Left ventricle myocardium superior (tissue), 1 donor: Measurements from ENCODE around the gene UNC93B1. TPM values are rescaled to one million over a fixed set of nuclear protein-coding genes. Genes with fewer than 3 reads are reported as not detected.

ENCODE experiments used
- ATAC-seq: fragments of 200-7000 bp; cut with Tn5 transposase; one replicate; pipeline ENCODE4 v1.9.1; 2020; ENCODE audit warnings: mild to moderate bottlenecking, moderate library complexity
- DNase-seq: peaks from one replicate; pipeline ENCODE4 v3.0.0-alpha.2; 2020
- intact Hi-C: fragments of 100-400 bp; cut with micrococcal nuclease; formaldehyde crosslinking; loops from one replicate; pipeline ENCODE4 v1.11.0; 2022
- total RNA-seq: library from RNA; stranded (reverse); fragmentation: NEBNext Ultra II Directional; extraction: Animal tissue kit (Norgen Biotek cat#: 25700); gene quantifications from one replicate; pipeline ENCODE4 v1.2.1, GENCODE V29; 2021
- donor health status: DM: no; HTN: yes; CAD: no; lungs with severe emphysema.

The UNC93B1 gene
- total RNA-seq, 1 donor from 2014 or later = 7.6 TPM

- intact Hi-C loops = no loop called here
- DNase-seq = no peak
- no peak for ATAC-seq
These were observed 25.1 kb upstream of the UNC93B1 start for GRCh38 chr11:68028802-68029545.

DNA sequence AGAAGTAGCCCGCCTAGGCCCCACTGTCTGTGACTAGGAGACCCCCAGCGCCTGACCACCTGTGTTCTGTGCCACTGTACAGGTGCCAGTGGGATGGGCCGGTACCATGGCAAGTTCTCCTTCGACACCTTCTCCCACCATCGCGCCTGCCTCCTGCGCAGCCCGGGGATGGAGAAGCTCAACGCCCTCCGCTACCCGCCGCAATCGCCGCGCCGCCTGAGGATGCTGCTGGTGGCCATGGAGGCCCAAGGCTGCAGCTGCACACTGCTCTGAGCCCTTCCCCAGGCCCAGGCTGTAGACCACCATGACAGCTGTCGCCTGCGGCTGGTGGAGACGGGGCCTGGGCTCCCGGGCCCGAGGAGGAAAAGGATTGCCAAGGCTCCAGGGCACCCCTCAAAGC, 23.8 kb upstream of the UNC93B1 start:
- DNase-seq (no peak), ATAC-seq (no peak)
- intact Hi-C loops = no loop called here

DNA sequence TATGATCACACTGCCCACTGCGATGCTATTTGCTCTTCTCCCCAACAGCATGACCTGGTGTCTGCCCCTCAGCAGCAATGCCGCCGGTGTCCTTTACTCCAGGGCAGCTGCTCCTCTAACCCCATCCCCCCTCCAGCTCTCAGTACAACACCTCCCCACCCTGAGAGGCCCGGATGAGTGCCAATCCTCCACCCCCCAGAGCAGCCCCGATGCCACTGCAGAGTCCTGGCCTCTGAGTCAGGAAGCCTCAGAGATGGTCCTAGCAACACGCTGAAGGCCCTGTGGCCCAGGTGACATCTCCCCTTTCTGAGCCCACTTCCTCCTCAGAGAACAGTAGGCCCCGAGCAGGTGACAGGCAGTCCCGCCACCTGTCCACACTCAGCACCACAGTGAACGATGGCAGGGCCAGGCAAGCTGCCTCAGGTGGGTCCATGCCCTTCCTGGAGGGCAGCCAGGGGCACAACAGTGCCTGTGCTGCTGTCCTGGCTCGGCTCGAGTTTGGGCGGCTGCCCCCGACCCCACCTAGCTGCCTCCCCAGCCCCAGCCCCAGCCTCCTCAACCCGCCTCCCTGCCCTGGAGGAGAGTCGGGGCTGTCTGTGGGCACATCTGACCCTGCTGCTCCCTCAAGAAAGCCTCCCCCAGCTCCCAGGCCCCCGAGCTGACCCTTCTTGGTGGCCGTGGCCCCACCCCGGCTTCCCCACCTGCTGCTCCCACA, 22.7 kb upstream of the UNC93B1 start:
- DNase-seq (no peak), ATAC-seq (no peak)
- intact Hi-C loops = no loop called here

GRCh38 chr11:68025047-68025446, 21.1 kb upstream of the UNC93B1 start:
- no peak for ATAC-seq
- no peak for DNase-seq
- intact Hi-C loops = no loop called here

- no peak for DNase-seq
- intact Hi-C loops = no loop called here
- no peak for ATAC-seq
These were observed 20.6 kb upstream of the UNC93B1 start for GRCh38 chr11:68024508-68024907.

GRCh38 chr11:68022531-68022930, 18.6 kb upstream of the UNC93B1 start:
- no peak for ATAC-seq
- intact Hi-C loops = no loop called here
- DNase-seq = no peak

GRCh38 chr11:68021167-68021787, 17.4 kb upstream of the UNC93B1 start:
- ATAC-seq (peak; percentile 17), DNase-seq (no peak)
- intact Hi-C loops = no loop called here

DNA sequence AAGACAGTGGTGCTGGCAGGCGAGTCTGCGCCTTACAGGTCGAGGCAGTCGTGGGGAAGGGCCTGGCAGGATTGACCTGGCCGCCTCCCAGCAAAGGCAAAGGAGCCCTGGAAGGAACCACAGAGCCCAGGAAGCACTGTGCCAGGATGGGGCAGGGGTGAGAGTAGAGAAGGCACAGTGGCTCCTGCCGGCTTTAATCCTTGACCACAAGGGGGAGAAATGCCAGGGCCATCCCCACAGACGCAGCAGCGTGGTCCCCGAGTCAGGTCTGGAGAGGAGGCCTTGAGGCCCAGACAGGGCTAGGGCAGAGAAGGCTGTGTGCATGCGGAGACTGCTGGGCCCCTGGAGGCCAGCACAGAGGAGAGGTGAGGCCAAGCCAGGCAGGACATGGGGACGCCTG, 16.7 kb upstream of the UNC93B1 start:
- ATAC-seq (peak; percentile 15), DNase-seq (no peak)
- intact Hi-C loops = no loop called here

DNA sequence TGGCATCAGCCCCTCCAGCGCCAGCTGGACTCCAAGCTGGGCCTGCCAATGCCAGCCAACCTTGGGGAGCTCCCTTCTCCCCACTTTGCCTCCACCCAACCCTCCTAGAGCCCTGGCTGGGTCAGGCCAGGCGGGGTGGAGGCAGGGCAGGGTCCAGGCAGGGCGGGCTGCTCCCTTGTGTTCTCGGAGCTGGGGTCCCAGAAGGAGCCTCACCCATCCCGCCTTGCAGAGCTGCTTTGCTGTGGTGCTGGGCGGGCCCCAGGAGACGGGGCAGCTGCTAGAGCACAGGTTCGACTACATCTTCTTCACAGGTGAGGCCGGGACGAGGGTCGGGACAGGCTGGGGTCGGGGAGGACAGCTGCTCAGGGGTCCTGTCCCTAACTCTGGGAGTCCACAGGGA, 15.6 kb upstream of the UNC93B1 start:
- no peak for DNase-seq
- ATAC-seq = no peak
- intact Hi-C loops = no loop called here

GRCh38 chr11:68018730-68019190, 14.9 kb upstream of the UNC93B1 start:
- no peak for ATAC-seq
- intact Hi-C loops = no loop called here
- no peak for DNase-seq

- no peak for ATAC-seq
- intact Hi-C loops = no loop called here
- no peak for DNase-seq
These were observed 14.3 kb upstream of the UNC93B1 start for GRCh38 chr11:68017980-68018729.

DNA sequence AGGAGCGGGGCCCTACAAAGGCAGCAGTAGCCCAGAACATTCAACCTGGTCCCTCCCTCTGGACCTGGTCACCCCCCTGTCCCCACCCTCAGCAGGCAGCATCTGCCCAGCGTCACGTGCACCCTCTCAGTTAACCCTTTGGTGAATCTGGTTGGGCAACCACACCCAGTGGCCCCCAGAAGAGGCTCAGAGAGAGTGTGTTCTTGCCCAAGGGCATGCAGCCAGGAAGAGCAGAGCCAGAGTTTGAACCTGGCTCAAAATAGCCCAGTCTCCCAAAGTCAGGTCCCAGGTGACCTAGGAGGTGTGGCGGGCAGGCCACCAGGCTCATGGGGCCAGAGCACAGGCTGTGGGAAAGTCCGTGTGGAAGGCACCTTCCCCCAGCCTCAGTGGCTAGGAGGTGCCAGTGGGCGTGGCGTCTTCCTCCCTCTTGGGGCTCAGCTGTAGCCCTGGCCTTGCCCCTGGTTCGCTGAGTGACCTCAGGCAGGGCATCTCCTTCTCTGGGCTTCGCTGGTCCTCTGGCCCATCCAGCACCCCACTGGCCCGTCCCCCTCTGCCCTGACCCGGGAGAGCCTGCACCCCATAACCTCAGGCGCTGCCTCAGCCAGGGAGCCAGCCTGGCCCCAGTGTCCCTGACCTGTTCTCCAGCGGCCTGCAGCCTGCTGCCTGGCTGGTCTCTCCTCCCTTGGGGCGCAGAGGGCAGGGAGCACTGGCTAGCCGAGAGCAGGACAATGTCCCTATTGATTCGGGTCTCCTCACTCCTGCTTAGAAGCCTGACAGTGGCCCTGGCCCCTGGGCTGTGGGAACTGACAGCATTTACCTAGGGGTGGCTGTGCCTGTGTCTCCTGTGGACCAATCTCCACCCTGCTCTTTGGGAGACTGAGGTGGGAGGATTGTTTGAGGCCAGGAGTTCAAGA, 13.3 kb upstream of the UNC93B1 start:
- ATAC-seq (peak; percentile 17), DNase-seq (no peak)
- intact Hi-C loops = no loop called here

DNA sequence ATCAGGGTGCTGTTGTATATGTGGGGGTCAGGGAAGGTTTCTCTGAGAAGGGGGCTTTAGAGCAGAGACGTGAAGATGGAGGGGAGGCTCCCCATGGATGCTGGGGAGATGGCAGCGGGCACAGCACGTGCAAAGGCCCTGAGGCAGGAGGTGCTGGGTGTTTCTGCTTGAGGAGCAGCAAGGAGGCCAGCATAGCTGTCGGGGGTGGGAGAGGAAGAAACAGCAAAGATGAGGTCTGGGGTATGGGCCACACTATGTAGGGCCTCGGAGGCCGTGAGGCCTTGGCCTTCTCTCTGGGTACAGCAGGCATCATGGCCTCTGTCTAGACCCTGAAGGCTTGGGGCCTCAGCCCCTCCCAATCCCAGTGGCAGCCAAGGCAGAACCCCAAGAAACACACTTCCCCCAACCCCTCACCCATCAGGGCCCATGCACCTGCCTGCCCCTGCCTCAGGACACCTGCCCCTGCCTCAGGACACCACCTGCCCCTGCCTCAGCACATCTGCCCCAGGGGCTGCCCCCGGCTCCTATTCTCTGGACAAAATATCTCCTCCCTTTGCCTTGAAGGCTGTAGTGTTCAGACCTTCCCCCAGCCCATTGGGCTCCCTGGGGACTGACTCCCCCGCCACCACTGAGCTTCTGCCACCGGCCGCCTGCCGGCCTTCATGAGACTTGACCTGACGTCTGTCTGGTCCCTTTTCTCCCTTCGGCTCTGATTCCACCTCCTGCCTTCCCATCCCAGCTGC, 12.4 kb upstream of the UNC93B1 start:
- no peak for DNase-seq
- no peak for ATAC-seq
- intact Hi-C loops = no loop called here

- DNase-seq (no peak), ATAC-seq (no peak)
- intact Hi-C loops = no loop called here
These were observed 11.6 kb upstream of the UNC93B1 start for GRCh38 chr11:68015467-68015866.

- intact Hi-C loops = no loop called here
- ATAC-seq (no peak), DNase-seq (no peak)
These were observed 11.1 kb upstream of the UNC93B1 start for GRCh38 chr11:68014947-68015447.

DNA sequence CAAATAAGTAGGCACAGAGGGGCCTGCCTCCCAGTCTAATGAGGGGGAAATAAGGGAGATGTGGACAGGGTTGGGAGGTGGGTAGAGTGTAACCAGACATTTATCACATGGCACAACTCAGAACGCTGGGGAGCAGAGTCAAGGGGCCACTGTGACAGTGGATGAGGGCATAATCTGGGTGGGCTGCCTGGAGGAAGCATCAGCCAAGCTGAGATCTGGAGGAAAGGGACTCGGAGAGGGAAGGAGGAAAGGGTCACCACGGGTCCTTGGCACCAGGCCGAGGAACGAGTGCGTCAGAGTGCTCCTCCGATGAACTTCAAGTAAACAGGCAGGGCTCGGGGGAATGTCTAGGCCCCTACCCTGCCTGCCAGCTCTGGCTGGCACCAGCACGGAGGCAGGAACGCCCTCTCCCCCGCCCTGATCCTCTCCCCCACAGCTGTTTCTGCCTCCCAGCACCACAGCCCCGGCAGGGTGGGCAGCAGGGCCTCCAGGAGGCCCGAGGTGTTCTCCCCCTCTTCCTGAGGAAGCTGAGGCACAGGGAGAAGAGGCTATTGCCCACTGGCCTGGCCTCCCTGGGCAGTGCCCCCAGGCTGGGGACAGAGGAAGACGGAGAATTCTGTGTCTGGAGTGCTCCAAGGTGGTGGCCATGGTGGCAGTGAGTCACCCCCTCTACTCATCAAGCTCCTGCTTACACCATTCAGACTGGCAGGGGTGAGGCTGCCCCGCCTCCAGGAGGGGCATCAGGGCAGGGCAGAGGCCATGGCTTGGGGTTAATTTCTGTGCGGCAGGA, 10.5 kb upstream of the UNC93B1 start:
- DNase-seq (no peak), ATAC-seq (no peak)
- intact Hi-C loops = no loop called here

DNA sequence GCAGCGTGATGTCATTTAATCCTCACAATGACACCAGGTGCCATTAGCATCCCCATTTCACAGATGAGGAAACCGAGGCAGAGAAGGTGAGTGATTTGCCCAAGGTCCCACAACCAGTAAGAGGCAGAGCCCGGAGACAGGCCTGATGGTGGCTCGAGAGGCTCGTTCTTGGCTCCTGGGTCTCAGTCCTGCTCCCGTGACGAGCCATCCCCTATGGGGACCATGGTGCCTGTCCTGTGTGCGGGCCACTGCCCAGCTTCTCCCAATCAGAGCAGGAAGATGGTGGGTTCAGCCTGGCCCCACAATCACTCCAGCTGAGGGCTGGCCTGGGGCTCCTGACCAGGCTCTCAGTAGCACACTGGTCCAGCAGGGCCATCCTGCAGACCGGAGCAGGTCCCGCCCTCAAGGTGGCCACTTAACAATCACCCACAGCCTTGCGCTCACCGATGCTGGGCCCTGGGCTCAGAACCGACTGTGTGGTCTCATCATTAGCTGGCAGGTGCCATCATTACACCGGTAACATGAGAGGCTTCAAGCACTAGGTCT, 9.8 kb upstream of the UNC93B1 start:
- DNase-seq (no peak), ATAC-seq (no peak)
- intact Hi-C loops = no loop called here
